ENCODE data around the gene ARSB. TPM values are rescaled to one million over a fixed set of nuclear protein-coding genes. Genes with fewer than 3 reads are reported as not detected.

Gene ARSB
- 10 to 100 TPM; 10.4 to 11.7 TPM for total RNA-seq

- Mint-ChIP-seq H3K4me3 (peak within 1 kb of the TSS; percentile 88), H3K36me3 (peaks cover 4% of the 10 kb centered on the region), H3K9me3 (no peaks in the 10 kb centered on the region), H3K27ac (peak within 1 kb of the TSS; percentile 97), H3K27me3 (no peaks in the 10 kb centered on the region), H3K4me1 (peaks cover 44% of the 10 kb centered on the region)
- peak; percentile 70 for DNase-seq
Measured at GRCh38 chr5:78985116-78985724, at the start of gene ARSB. Gene ARSB, minus strand, starts transcription at chr5:78985310. Its CDS starts 62 bp downstream, at chr5:78985248.

- Mint-ChIP-seq H3K27me3 (no peaks in the 10 kb centered on the region), H3K27ac (no peak overlapping the region), H3K4me3 (no peak overlapping the region), H3K36me3 (no peaks in the 10 kb centered on the region), H3K9me3 (no peaks in the 10 kb centered on the region), H3K4me1 (no peaks in the 10 kb centered on the region)
- DNase-seq = no peak
Measured at GRCh38 chr5:79032782-79033181, 47.7 kb upstream of the ARSB start.

GRCh38 chr5:79032031-79032695 is 47.1 kb upstream of the ARSB start:
- H3K4me1 Mint-ChIP-seq = no peaks in the 10 kb centered on the region
- no peak overlapping the region for H3K27ac Mint-ChIP-seq
- H3K36me3 Mint-ChIP-seq = no peaks in the 10 kb centered on the region
- no peaks in the 10 kb centered on the region for H3K9me3 Mint-ChIP-seq
- no peaks in the 10 kb centered on the region for H3K27me3 Mint-ChIP-seq
- no peak for DNase-seq
- H3K4me3 Mint-ChIP-seq = no peak overlapping the region

GRCh38 chr5:79031485-79031867 is 46.4 kb upstream of the ARSB start:
- no peaks in the 10 kb centered on the region for H3K36me3 Mint-ChIP-seq

GRCh38 chr5:79030663-79031484 is 45.8 kb upstream of the ARSB start:
- Mint-ChIP-seq H3K4me1 (no peaks in the 10 kb centered on the region), H3K4me3 (no peak overlapping the region), H3K27me3 (peaks cover under 1% of the 10 kb centered on the region), H3K27ac (no peak overlapping the region), H3K9me3 (no peaks in the 10 kb centered on the region), H3K36me3 (no peaks in the 10 kb centered on the region)
- no peak for DNase-seq

More at GRCh38 chr5:79031485-79031867, 46.4 kb upstream of the ARSB start:
- no peak for DNase-seq
- no peaks in the 10 kb centered on the region for H3K27me3 Mint-ChIP-seq
- H3K4me3 Mint-ChIP-seq = no peak overlapping the region
- H3K4me1 Mint-ChIP-seq = no peaks in the 10 kb centered on the region
- H3K27ac Mint-ChIP-seq = no peak overlapping the region
- H3K9me3 Mint-ChIP-seq = no peaks in the 10 kb centered on the region

- peak; percentile 43 for DNase-seq
- H3K27ac Mint-ChIP-seq = no peak overlapping the region
- peaks cover 8% of the 10 kb centered on the region for H3K4me1 Mint-ChIP-seq
- H3K4me3 Mint-ChIP-seq = peak overlapping the region; percentile 22
- no peaks in the 10 kb centered on the region for H3K36me3 Mint-ChIP-seq
- H3K9me3 Mint-ChIP-seq = no peaks in the 10 kb centered on the region
- peaks cover 41% of the 10 kb centered on the region for H3K27me3 Mint-ChIP-seq
Measured at GRCh38 chr5:79025054-79025472, 40.0 kb upstream of the ARSB start.

- peaks cover 50% of the 10 kb centered on the region for H3K27me3 Mint-ChIP-seq
- H3K4me1 Mint-ChIP-seq = peaks cover 8% of the 10 kb centered on the region
- no peaks in the 10 kb centered on the region for H3K9me3 Mint-ChIP-seq
- no peak overlapping the region for H3K4me3 Mint-ChIP-seq
- no peaks in the 10 kb centered on the region for H3K36me3 Mint-ChIP-seq
- no peak for DNase-seq
- no peak overlapping the region for H3K27ac Mint-ChIP-seq
Measured at GRCh38 chr5:79023947-79024346, 38.8 kb upstream of the ARSB start.

- peaks cover 51% of the 10 kb centered on the region for H3K27me3 Mint-ChIP-seq
- no peak overlapping the region for H3K4me3 Mint-ChIP-seq
- no peaks in the 10 kb centered on the region for H3K36me3 Mint-ChIP-seq
- DNase-seq = no peak
- peaks cover 8% of the 10 kb centered on the region for H3K4me1 Mint-ChIP-seq
- no peak overlapping the region for H3K27ac Mint-ChIP-seq
- H3K9me3 Mint-ChIP-seq = no peaks in the 10 kb centered on the region
Measured at GRCh38 chr5:79023348-79023747, 38.2 kb upstream of the ARSB start.

GRCh38 chr5:79022771-79023170 is 37.7 kb upstream of the ARSB start:
- no peaks in the 10 kb centered on the region for H3K36me3 Mint-ChIP-seq
- H3K27me3 Mint-ChIP-seq = peaks cover 54% of the 10 kb centered on the region
- H3K4me3 Mint-ChIP-seq = no peak overlapping the region
- peaks cover 8% of the 10 kb centered on the region for H3K4me1 Mint-ChIP-seq
- H3K9me3 Mint-ChIP-seq = no peaks in the 10 kb centered on the region
- no peak for DNase-seq
- no peak overlapping the region for H3K27ac Mint-ChIP-seq

- H3K27me3 Mint-ChIP-seq = peaks cover 55% of the 10 kb centered on the region
- DNase-seq = no peak
- H3K27ac Mint-ChIP-seq = no peak overlapping the region
- no peaks in the 10 kb centered on the region for H3K36me3 Mint-ChIP-seq
- H3K4me1 Mint-ChIP-seq = peaks cover 8% of the 10 kb centered on the region
- H3K4me3 Mint-ChIP-seq = no peak overlapping the region
- H3K9me3 Mint-ChIP-seq = no peaks in the 10 kb centered on the region
Measured at GRCh38 chr5:79021753-79022152, 36.6 kb upstream of the ARSB start.

- Mint-ChIP-seq H3K27me3 (peaks cover 58% of the 10 kb centered on the region), H3K4me1 (peaks cover 8% of the 10 kb centered on the region), H3K27ac (no peak overlapping the region), H3K4me3 (no peak overlapping the region), H3K9me3 (no peaks in the 10 kb centered on the region), H3K36me3 (no peaks in the 10 kb centered on the region)
- peak; percentile 30 for DNase-seq
Measured at GRCh38 chr5:79020861-79021561, 35.9 kb upstream of the ARSB start.

- Mint-ChIP-seq H3K4me3 (no peak overlapping the region), H3K27me3 (peaks cover 25% of the 10 kb centered on the region), H3K9me3 (peaks cover 9% of the 10 kb centered on the region), H3K4me1 (no peaks in the 10 kb centered on the region), H3K27ac (no peak overlapping the region), H3K36me3 (peaks cover 2% of the 10 kb centered on the region)
- DNase-seq = no peak
Measured at GRCh38 chr5:79014631-79015030, 29.5 kb upstream of the ARSB start.

- DNase-seq = no peak
- Mint-ChIP-seq H3K27ac (no peak overlapping the region), H3K36me3 (peaks cover 2% of the 10 kb centered on the region), H3K9me3 (peaks cover 9% of the 10 kb centered on the region), H3K4me3 (no peak overlapping the region), H3K4me1 (no peaks in the 10 kb centered on the region), H3K27me3 (peaks cover 14% of the 10 kb centered on the region)
Measured at GRCh38 chr5:79011869-79012268, 26.8 kb upstream of the ARSB start.

- Mint-ChIP-seq H3K9me3 (peaks cover 9% of the 10 kb centered on the region), H3K36me3 (peaks cover 2% of the 10 kb centered on the region), H3K27me3 (peaks cover 10% of the 10 kb centered on the region), H3K4me3 (no peak overlapping the region), H3K27ac (no peak overlapping the region), H3K4me1 (no peaks in the 10 kb centered on the region)
- DNase-seq = no peak
Measured at GRCh38 chr5:79011219-79011836, 26.2 kb upstream of the ARSB start.

All from activated naive CD8-positive, alpha-beta T cell treated with anti-CD3 and anti-CD28 coated beads for 36 hours (primary cell).